Fibroblast of mammary gland (primary cell): Measurements from ENCODE around the gene KLHL36.

Experiments
- DNase-seq: peaks from one replicate; pipeline ENCODE4 v3.0.0-alpha.2; 2010; ENCODE audit warnings: low read depth
- H3K4me3 ChIP-seq: 2 replicates; pipeline ENCODE4 v1.5.1; 2011; ENCODE audit warnings: low read depth, mild to moderate bottlenecking, low read length, moderate library complexity; ENCODE audit not compliant: control insufficient read depth
- TF ChIP-seq, protein P1 (sequence below): conservative IDR thresholded peaks from 2 replicates; pipeline ENCODE4 v1.5.1; 2011; ENCODE audit warnings: low read depth, low read length, inconsistent platforms; ENCODE audit not compliant: control insufficient read depth, insufficient read depth

The KLHL36 gene

DNA sequence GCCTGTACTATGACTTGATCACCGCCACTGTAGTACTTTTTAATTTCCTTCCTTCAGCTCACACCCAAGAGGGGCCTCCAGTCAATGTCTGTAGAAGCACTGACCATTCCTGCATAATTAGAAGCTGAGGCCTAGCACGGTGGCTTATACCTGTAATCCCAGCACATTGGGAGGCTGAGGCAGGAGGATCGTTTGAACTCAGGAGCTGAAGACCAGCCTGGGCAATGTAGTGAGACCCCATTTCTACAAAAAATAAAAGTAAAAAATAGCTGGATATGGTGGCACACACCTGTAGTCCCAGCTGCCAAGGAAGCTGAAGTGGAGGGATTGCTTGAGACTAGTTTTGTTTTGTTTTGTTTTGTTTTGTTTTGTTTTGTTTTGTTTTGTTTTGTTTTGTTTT lies 5.9 kb downstream of the KLHL36 start:
- TF ChIP-seq, protein P1, sequence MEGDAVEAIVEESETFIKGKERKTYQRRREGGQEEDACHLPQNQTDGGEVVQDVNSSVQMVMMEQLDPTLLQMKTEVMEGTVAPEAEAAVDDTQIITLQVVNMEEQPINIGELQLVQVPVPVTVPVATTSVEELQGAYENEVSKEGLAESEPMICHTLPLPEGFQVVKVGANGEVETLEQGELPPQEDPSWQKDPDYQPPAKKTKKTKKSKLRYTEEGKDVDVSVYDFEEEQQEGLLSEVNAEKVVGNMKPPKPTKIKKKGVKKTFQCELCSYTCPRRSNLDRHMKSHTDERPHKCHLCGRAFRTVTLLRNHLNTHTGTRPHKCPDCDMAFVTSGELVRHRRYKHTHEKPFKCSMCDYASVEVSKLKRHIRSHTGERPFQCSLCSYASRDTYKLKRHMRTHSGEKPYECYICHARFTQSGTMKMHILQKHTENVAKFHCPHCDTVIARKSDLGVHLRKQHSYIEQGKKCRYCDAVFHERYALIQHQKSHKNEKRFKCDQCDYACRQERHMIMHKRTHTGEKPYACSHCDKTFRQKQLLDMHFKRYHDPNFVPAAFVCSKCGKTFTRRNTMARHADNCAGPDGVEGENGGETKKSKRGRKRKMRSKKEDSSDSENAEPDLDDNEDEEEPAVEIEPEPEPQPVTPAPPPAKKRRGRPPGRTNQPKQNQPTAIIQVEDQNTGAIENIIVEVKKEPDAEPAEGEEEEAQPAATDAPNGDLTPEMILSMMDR = no peak
- no peak for DNase-seq

DNA sequence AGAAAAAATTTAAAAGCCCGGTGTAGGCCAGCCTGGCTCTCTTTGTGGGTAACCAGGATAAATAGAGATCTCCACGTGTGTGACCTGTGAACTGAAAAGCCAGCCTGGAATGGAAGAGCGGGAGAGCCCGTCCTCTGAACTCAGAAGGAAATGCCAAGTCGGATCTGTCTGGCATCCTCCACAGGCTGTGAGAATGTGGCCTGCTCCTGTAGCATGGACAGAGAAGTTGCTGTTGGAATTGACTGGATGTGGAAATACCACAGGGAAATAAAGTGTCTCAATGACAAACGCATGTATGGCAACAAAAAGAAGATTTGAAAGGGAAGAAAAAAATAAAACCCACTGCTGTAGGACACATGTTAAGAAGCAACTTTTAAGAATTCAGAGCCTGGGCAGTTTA lies 6.7 kb downstream of the KLHL36 start:
- H3K4me3 ChIP-seq = no peak overlapping the region
- TF ChIP-seq, protein P1 = no peak
- no peak for DNase-seq

More for the DNA sequence above, 5.9 kb downstream of the KLHL36 start:
- no peak overlapping the region for H3K4me3 ChIP-seq

DNA sequence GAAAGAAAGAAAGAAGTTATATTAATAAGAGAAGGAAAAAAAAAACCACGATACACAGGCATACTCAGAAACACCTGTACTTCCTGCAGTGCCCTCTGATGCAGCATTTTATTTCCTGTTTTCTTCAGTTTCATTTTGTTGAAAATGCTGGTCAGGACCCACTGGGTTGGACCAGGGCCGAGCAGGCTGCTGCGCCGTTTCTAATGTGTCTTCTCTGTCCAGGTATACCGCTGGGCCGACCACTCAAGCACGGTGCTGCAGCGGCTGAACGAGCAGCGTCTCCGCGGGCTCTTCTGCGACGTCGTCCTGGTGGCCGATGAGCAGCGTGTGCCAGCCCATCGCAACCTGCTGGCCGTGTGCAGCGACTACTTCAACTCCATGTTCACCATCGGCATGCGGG lies 8.3 kb downstream of the KLHL36 start:
- TF ChIP-seq, protein P1 = no peak
- DNase-seq = no peak
- H3K4me3 ChIP-seq = no peak overlapping the region

DNA sequence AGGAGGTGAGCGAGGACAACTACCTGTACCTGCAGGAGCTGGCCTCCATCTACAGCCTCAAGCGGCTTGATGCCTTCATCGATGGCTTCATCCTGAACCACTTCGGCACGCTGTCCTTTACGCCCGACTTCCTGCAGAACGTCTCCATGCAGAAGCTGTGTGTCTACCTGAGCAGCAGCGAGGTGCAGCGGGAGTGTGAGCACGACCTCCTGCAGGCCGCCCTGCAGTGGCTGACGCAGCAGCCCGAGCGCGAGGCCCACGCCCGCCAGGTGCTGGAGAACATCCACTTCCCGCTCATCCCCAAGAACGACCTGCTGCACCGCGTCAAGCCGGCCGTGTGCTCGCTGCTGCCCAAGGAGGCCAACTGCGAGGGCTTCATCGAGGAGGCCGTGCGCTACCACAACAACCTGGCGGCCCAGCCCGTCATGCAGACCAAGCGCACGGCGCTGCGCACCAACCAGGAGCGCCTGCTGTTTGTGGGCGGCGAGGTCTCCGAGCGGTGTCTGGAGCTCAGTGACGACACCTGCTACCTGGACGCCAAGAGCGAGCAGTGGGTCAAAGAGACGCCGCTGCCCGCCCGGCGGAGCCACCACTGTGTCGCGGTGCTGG lies 9.0 kb downstream of the KLHL36 start:
- no peak for DNase-seq
- no peak overlapping the region for H3K4me3 ChIP-seq
- TF ChIP-seq, protein P1 = no peak

DNA sequence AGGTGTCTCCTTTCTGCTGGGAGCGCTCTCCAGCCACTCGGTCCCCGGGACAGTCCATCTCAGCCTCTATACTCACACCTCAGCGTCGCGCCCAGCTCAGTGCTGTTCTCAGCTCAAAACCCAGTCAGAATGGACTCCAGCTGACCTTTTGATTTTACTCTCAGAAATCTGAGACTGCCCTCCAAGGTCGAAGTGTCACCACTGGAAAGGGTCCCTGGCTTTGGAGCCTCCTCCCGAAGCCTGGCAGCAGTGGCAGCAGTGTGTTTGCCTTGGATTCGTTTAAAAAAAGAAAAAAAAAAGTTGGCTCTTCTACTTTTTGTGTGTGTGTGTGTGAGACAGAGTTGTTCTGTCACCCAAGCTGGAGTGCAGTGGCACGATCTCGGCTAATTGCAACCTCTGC lies 10.4 kb downstream of the KLHL36 start:
- TF ChIP-seq, protein P1 = no peak
- H3K4me3 ChIP-seq = no peak overlapping the region
- no peak for DNase-seq

DNA sequence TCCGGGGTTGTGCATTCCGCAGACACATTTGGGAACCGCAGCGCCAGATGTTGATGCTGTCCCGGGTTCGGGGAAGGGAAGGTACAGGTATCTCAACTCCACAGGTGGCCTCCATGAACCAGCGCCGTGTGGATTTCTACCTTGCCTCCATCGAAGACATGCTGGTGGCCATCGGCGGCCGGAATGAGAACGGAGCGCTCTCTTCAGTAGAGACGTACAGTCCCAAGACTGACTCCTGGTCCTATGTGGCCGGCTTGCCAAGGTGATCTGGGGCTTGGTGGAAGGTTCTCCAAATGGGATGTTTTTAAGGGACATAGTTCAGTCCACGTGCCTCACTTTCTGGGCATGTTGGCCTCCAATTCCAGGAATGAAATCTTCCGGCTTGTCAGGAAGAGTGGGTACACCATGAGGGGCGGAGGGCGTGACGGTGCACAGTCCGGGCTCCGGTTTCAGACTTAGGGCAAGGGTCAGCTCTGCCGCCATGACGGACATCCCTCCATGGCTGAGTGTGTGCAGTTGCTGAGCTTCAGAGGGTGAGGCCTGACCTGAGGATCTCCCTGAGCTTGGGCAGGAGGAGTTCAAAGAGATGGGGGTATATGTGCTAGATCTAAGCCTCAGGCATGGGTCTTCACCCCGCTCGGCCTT lies 11.5 kb downstream of the KLHL36 start:
- TF ChIP-seq, protein P1 = no peak
- no peak overlapping the region for H3K4me3 ChIP-seq
- DNase-seq = no peak
